Ascending aorta (tissue), 2 donors: ENCODE measurements around the gene CREB5. TPM values are rescaled to one million over a fixed set of nuclear protein-coding genes. Genes with fewer than 3 reads are reported as not detected.

ENCODE experiments used
- DNase-seq, 2 donors: peaks; one replicate each; pipeline ENCODE4 v3.0.0-alpha.2; 2019; ENCODE audit warnings: low spot score in 2 of 2
- H3K27ac ChIP-seq, 2 donors: fragments of 200-600 bp; sonication (generic); one replicate each; pipeline ENCODE4 v1.5.1; 2016 to 2017; ENCODE audit warnings: mild to moderate bottlenecking in 1 of 2
- H3K27me3 ChIP-seq: fragments of 200-600 bp; sonication (generic); one replicate; pipeline ENCODE4 v1.5.1; 2017
- H3K36me3 ChIP-seq, 2 donors: fragments of 200-600 bp; sonication (generic); one replicate each; pipeline ENCODE4 v1.5.1; 2016
- H3K4me1 ChIP-seq, 2 donors: fragments of 200-600 bp; sonication (generic); one replicate each; pipeline ENCODE4 v1.5.1; 2016 to 2017; ENCODE audit warnings: mild to moderate bottlenecking in 1 of 2
- H3K4me3 ChIP-seq, 2 donors: fragments of 200-600 bp; sonication (generic); one replicate each; pipeline ENCODE4 v1.5.1; 2016 to 2017; ENCODE audit warnings: mild to moderate bottlenecking in 1 of 2
- H3K9me3 ChIP-seq, 2 donors: fragments of 200-600 bp; sonication (generic); one replicate each; pipeline ENCODE4 v1.5.1; 2016
- CTCF ChIP-seq, 3 experiments: fragments of 200-600 bp in 2 of 3; fragments of 450-650 bp in 1 of 3; sonication (generic) in 2 of 3; IDR thresholded peaks; one replicate each; pipeline ENCODE4 v1.5.1; 2016 to 2019; ENCODE audit warnings: antibody characterized with exemption in 3 of 3, mild to moderate bottlenecking in 1 of 3, moderate library complexity in 1 of 3
- intact Hi-C: fragments of 100-400 bp; cut with DNase I; formaldehyde crosslinking; loops from one replicate; pipeline ENCODE4 v1.15.1; 2023
- total RNA-seq: library from RNA; depleted of rRNA; stranded (reverse); fragments of >200 nt; gene quantifications from one replicate; pipeline ENCODE4 v1.1.0, GENCODE V29; 2016

Gene CREB5
- total RNA-seq, 1 donor from 2014 or later, result 143 TPM

- Histone ChIP-seq H3K9me3 (no peaks in the 10 kb centered on the region), H3K4me3 (peak overlapping the region in 1 of 2 donors; percentile 52), H3K27ac (no peak overlapping the region), H3K36me3 (no peaks in the 10 kb centered on the region), H3K4me1 (peaks cover 4 to 16% of the 10 kb centered on the region in 2 donors), H3K27me3 (no peaks in the 10 kb centered on the region)
- intact Hi-C loops, result no loop called here
- TF ChIP-seq CTCF (IDR thresholded peaks at IDR 0.05), result no peak
- no peak for DNase-seq
Observed at GRCh38 chr7:28731092-28731658, 318.9 kb downstream of the CREB5 start.

- H3K9me3 ChIP-seq, result no peaks in the 10 kb centered on the region
- peak in 1 of 2 donors; percentile 66 for DNase-seq
- intact Hi-C loops, result no loop called here
- H3K4me3 ChIP-seq, result peak overlapping the region; percentile 36 to 52
- TF ChIP-seq CTCF (IDR thresholded peaks at IDR 0.05), result no peak
- no peaks in the 10 kb centered on the region for H3K27me3 ChIP-seq
- peaks cover 4 to 9% of the 10 kb centered on the region in 2 donors for H3K4me1 ChIP-seq
- H3K36me3 ChIP-seq, result no peaks in the 10 kb centered on the region
- H3K27ac ChIP-seq, result peak overlapping the region in 1 of 2 donors; percentile 7
Observed at GRCh38 chr7:28732071-28732869, 320.0 kb downstream of the CREB5 start.

DNA sequence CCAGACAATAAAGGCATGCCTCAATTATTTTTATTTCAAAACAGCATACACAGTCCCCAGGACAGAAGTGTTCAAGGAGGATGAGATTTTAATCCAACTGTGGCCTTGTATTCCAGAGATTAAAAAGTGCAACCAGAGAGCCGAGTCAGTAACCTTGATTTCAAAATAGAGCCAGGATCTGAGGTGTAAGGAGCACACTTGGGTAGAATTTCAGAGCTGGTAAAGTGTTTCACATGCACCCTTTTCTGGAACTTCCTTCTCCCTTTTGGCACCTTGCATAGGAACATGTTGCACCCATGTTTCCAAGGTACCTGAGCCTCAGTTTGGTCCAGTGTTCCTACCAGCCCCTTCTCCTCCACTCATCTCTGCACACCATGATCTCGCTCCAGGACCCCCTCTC is 320.7 kb downstream of the CREB5 start:
- Histone ChIP-seq H3K36me3 (no peaks in the 10 kb centered on the region), H3K27me3 (no peaks in the 10 kb centered on the region), H3K27ac (no peak overlapping the region), H3K4me1 (peaks cover 4 to 9% of the 10 kb centered on the region in 2 donors), H3K4me3 (peak overlapping the region in 1 of 2 donors; percentile 52), H3K9me3 (no peaks in the 10 kb centered on the region)
- intact Hi-C loops, result no loop called here
- no peak for TF ChIP-seq CTCF (IDR thresholded peaks at IDR 0.05)
- DNase-seq, result no peak

GRCh38 chr7:28738412-28738811 is 326.1 kb downstream of the CREB5 start:
- TF ChIP-seq CTCF (IDR thresholded peaks at IDR 0.05), result no peak
- no peak overlapping the region for H3K27ac ChIP-seq
- H3K27me3 ChIP-seq, result no peaks in the 10 kb centered on the region
- H3K4me1 ChIP-seq, result peaks cover 0 to 1% of the 10 kb centered on the region in 2 donors
- no peak overlapping the region for H3K4me3 ChIP-seq
- H3K9me3 ChIP-seq, result no peaks in the 10 kb centered on the region
- no peak for DNase-seq
- no peaks in the 10 kb centered on the region for H3K36me3 ChIP-seq
- intact Hi-C loops, result no loop called here

GRCh38 chr7:28739128-28739527 is 326.8 kb downstream of the CREB5 start:
- no peak overlapping the region for H3K4me3 ChIP-seq
- H3K4me1 ChIP-seq, result no peaks in the 10 kb centered on the region

More at GRCh38 chr7:28739128-28739527, 326.8 kb downstream of the CREB5 start:
- no peaks in the 10 kb centered on the region for H3K27me3 ChIP-seq
- intact Hi-C loops, result no loop called here
- TF ChIP-seq CTCF (IDR thresholded peaks at IDR 0.05), result no peak
- no peak for DNase-seq
- H3K9me3 ChIP-seq, result no peaks in the 10 kb centered on the region
- no peak overlapping the region for H3K27ac ChIP-seq
- no peaks in the 10 kb centered on the region for H3K36me3 ChIP-seq
